ENCODE data around the gene TBCK.

GRCh38 chr4:106264331-106264728 is 51.7 kb downstream of the TBCK start:
- no peak for TF ChIP-seq CEBPB (IDR thresholded peaks at IDR 0.05)
- TF ChIP-seq, protein P1, sequence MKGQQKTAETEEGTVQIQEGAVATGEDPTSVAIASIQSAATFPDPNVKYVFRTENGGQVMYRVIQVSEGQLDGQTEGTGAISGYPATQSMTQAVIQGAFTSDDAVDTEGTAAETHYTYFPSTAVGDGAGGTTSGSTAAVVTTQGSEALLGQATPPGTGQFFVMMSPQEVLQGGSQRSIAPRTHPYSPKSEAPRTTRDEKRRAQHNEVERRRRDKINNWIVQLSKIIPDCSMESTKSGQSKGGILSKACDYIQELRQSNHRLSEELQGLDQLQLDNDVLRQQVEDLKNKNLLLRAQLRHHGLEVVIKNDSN (IDR thresholded peaks at IDR 0.05): no peak

All from Ishikawa (cell line).